GM23338 (cell line): ENCODE results near the gene RNASEH2A. TPM values are rescaled to one million over a fixed set of nuclear protein-coding genes. Genes with fewer than 3 reads are reported as not detected.

Experiments
- ATAC-seq: fragments of 200-7000 bp; cut with Tn5 transposase; 3 replicates; pipeline ENCODE4 v1.9.1; 2020
- DNase-seq: peaks from one replicate; pipeline ENCODE4 v3.0.0-alpha.2; 2015; ENCODE audit warnings: low spot score
- H2AFZ ChIP-seq: fragments of 200-600 bp; sonication (generic); 2 replicates; pipeline ENCODE4 v1.8.0; 2016; ENCODE audit warnings: antibody characterized with exemption, mild to moderate bottlenecking, moderate library complexity
- H3F3A ChIP-seq: fragments of 200-600 bp; sonication (generic); replicated peaks from 2 replicates; pipeline ENCODE4 v1.8.0; 2017; ENCODE audit warnings: antibody characterized with exemption, mixed run types, low read depth
- H3K27ac ChIP-seq: fragments of 200-600 bp; sonication (generic); 2 replicates; pipeline ENCODE4 v1.6.1; 2016; ENCODE audit warnings: low read depth
- H3K27me3 ChIP-seq: fragments of 200-600 bp; sonication (generic); 2 replicates; pipeline ENCODE4 v1.8.0; 2016; ENCODE audit warnings: mild to moderate bottlenecking, mixed run types, moderate library complexity; ENCODE audit not compliant: insufficient read depth
- H3K36me3 ChIP-seq: fragments of 200-600 bp; sonication (generic); 2 replicates; pipeline ENCODE4 v1.8.0; 2016; ENCODE audit warnings: mild to moderate bottlenecking; ENCODE audit not compliant: insufficient read depth
- H3K4me1 ChIP-seq: fragments of 200-600 bp; sonication (generic); 2 replicates; pipeline ENCODE4 v1.8.0; 2016; ENCODE audit warnings: mild to moderate bottlenecking, moderate library complexity; ENCODE audit not compliant: insufficient read depth
- H3K4me2 ChIP-seq: fragments of 200-600 bp; sonication (generic); 2 replicates; pipeline ENCODE4 v1.7.1; 2017; ENCODE audit warnings: mixed run types
- H3K4me3 ChIP-seq: fragments of 200-600 bp; sonication (generic); 2 replicates; pipeline ENCODE4 v1.6.1; 2016; ENCODE audit warnings: mixed run types
- H3K79me2 ChIP-seq: fragments of 200-600 bp; sonication (generic); replicated peaks from 2 replicates; pipeline ENCODE4 v1.8.0; 2017; ENCODE audit warnings: mild to moderate bottlenecking; ENCODE audit not compliant: insufficient read depth
- H3K9me2 ChIP-seq: fragments of 200-600 bp; sonication (generic); 2 replicates; pipeline ENCODE4 v1.8.0; 2017; ENCODE audit not compliant: insufficient read depth
- H4K20me1 ChIP-seq: fragments of 200-600 bp; sonication (generic); replicated peaks from 2 replicates; pipeline ENCODE4 v1.8.0; 2017; ENCODE audit warnings: mild to moderate bottlenecking; ENCODE audit not compliant: insufficient read depth
- H3K27ac Mint-ChIP-seq: 2 replicates; pipeline ENCODE4 v1.8.0; 2020; ENCODE audit warnings: inconsistent platforms, mild to moderate bottlenecking, moderate library complexity, mixed read lengths
- H3K27me3 Mint-ChIP-seq: 3 replicates; pipeline ENCODE4 v1.8.0; 2022; ENCODE audit warnings: low read depth, mild to moderate bottlenecking, moderate library complexity, mixed read lengths, inconsistent platforms; ENCODE audit not compliant: insufficient read depth, poor library complexity
- H3K36me3 Mint-ChIP-seq: 3 replicates; pipeline ENCODE4 v1.8.0; 2021; ENCODE audit warnings: low read depth, mild to moderate bottlenecking, inconsistent platforms, moderate library complexity, mixed read lengths
- H3K4me1 Mint-ChIP-seq: 3 replicates; pipeline ENCODE4 v1.8.0; 2020; ENCODE audit warnings: mild to moderate bottlenecking, inconsistent platforms, mixed read lengths
- H3K4me3 Mint-ChIP-seq: 3 replicates; pipeline ENCODE4 v1.8.0; 2021; ENCODE audit warnings: moderate library complexity, mild to moderate bottlenecking, inconsistent platforms, mixed read lengths
- H3K9me3 Mint-ChIP-seq: 3 replicates; pipeline ENCODE4 v1.8.0; 2020; ENCODE audit warnings: moderate library complexity, mild to moderate bottlenecking, inconsistent platforms, mixed read lengths
- CREB1 ChIP-seq: fragments of 250-450 bp; sonication (Bioruptor Pico); IDR thresholded peaks from 2 replicates; pipeline ENCODE4 v1.5.0; 2020; ENCODE audit warnings: low read depth, mild to moderate bottlenecking, moderate library complexity
- ETS1 ChIP-seq: IDR thresholded peaks from 2 replicates; pipeline ENCODE4 v1.6.1; 2016; ENCODE audit warnings: antibody characterized with exemption
- EZH2 ChIP-seq: fragments of 200-600 bp; sonication (generic); IDR thresholded peaks from one replicate; pipeline ENCODE4 v1.8.0; 2017; ENCODE audit warnings: antibody characterized with exemption, mild to moderate bottlenecking, low read depth; ENCODE audit not compliant: unreplicated experiment
- EZH2phosphoT487 ChIP-seq: fragments of 200-600 bp; sonication (generic); IDR thresholded peaks from one replicate; pipeline ENCODE4 v1.8.1; 2018; ENCODE audit warnings: antibody characterized with exemption; ENCODE audit not compliant: unreplicated experiment
- JUNB ChIP-seq: IDR thresholded peaks from one replicate; pipeline ENCODE4 v1.6.1; 2016; ENCODE audit warnings: antibody characterized with exemption; ENCODE audit not compliant: unreplicated experiment
- NANOG ChIP-seq: IDR thresholded peaks from 2 replicates; pipeline ENCODE4 v1.6.1; 2016; ENCODE audit warnings: antibody characterized with exemption, borderline replicate concordance
- POLR2AphosphoS5 ChIP-seq: IDR thresholded peaks from 2 replicates; pipeline ENCODE4 v1.6.1; 2016; ENCODE audit warnings: antibody characterized with exemption, low read depth
- REST ChIP-seq: IDR thresholded peaks from one replicate; pipeline ENCODE4 v1.6.1; 2018; ENCODE audit warnings: antibody characterized with exemption; ENCODE audit not compliant: unreplicated experiment
- STAT1 ChIP-seq: IDR thresholded peaks from one replicate; pipeline ENCODE4 v1.6.1; 2016; ENCODE audit warnings: antibody characterized with exemption; ENCODE audit not compliant: unreplicated experiment
- ZNF114 ChIP-seq: fragments of 250-450 bp; sonication (Bioruptor Pico); IDR thresholded peaks from 2 replicates; pipeline ENCODE4 v1.5.0; 2020; ENCODE audit warnings: mild to moderate bottlenecking, moderate library complexity
- ZNF331 ChIP-seq: fragments of 250-450 bp; sonication (Bioruptor Pico); IDR thresholded peaks from 2 replicates; pipeline ENCODE4 v1.5.0; 2020; ENCODE audit warnings: low read depth, mild to moderate bottlenecking, moderate library complexity
- polyA plus RNA-seq: library from polyadenylated mRNA; unstranded; fragments of >200 nt; fragmentation: Nextera tagmentation; extraction: Ambion mirVana; gene quantifications from 2 replicates; pipeline ENCODE4 v1.2.1, GENCODE V29; 2016
- total RNA-seq: library from RNA; depleted of rRNA; stranded (reverse); fragments of >200 nt; shearing (Covaris generic); gene quantifications from 2 replicates; pipeline ENCODE4 v1.2.3, GENCODE V29; 2014
- TF ChIP-seq, protein P1 (sequence below): fragments of 250-450 bp; sonication (Bioruptor Pico); IDR thresholded peaks from 2 replicates; pipeline ENCODE4 v1.5.0; 2020; ENCODE audit warnings: mild to moderate bottlenecking, moderate library complexity
- TF ChIP-seq, protein P2 (sequence below), 2 experiments: fragments of 200-600 bp in 1 of 2; sonication (generic) in 1 of 2; conservative IDR thresholded peaks; 2 replicates each; pipeline versions ENCODE4 v1.5.1 to v1.6.1; 2016 to 2017; ENCODE audit warnings: antibody characterized with exemption in 2 of 2, low read depth in 2 of 2, mild to moderate bottlenecking in 2 of 2, moderate library complexity in 1 of 2

Gene RNASEH2A
- total and polyA plus RNA-seq, 2 experiments from 2014 or later = 39.4 to 68.2 TPM

GRCh38 chr19:12786952-12787351 lies 19.4 kb upstream of the RNASEH2A start (continued):
- TF ChIP-seq ETS1 (no peak), ZNF331 (CRISPR knock-in tag) (no peak), CREB1 (CRISPR knock-in tag) (no peak), JUNB (no peak), EZH2 (no peak), NANOG (no peak), STAT1 (no peak)

DNA sequence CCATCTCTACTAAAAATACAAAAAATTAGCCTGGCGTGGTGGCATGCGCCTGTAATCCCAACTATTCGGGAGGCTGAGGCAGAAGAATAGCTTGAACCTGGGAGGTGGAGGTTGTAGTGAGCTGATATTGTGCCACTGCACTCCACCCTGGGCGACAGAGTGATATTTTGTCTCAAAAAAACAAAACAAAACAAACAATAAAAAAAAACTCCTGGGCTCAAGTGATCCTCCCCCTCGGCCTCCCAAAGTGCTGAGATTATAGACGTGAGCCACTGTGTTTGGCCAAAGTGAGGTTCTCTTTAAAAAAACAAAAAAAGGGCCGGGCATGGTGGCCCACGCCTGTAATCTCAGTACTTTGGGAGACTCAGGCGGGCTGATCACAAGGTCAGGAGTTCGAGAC lies 18.9 kb upstream of the RNASEH2A start:
- Histone ChIP-seq H3K79me2 (no peaks in the 10 kb centered on the region), H3K9me2 (no peaks in the 10 kb centered on the region), H3K27ac (no peak overlapping the region), H3K36me3 (no peaks in the 10 kb centered on the region), H2AFZ (no peak overlapping the region), H3F3A (peaks cover 26% of the 10 kb centered on the region; the same call in 1 of the 2 replicates), H3K27me3 (peaks cover 19% of the 10 kb centered on the region), H3K4me3 (no peak overlapping the region), H4K20me1 (no peaks in the 10 kb centered on the region), H3K4me2 (no peak overlapping the region), H3K4me1 (peaks cover 32% of the 10 kb centered on the region)
- TF ChIP-seq, protein P1, sequence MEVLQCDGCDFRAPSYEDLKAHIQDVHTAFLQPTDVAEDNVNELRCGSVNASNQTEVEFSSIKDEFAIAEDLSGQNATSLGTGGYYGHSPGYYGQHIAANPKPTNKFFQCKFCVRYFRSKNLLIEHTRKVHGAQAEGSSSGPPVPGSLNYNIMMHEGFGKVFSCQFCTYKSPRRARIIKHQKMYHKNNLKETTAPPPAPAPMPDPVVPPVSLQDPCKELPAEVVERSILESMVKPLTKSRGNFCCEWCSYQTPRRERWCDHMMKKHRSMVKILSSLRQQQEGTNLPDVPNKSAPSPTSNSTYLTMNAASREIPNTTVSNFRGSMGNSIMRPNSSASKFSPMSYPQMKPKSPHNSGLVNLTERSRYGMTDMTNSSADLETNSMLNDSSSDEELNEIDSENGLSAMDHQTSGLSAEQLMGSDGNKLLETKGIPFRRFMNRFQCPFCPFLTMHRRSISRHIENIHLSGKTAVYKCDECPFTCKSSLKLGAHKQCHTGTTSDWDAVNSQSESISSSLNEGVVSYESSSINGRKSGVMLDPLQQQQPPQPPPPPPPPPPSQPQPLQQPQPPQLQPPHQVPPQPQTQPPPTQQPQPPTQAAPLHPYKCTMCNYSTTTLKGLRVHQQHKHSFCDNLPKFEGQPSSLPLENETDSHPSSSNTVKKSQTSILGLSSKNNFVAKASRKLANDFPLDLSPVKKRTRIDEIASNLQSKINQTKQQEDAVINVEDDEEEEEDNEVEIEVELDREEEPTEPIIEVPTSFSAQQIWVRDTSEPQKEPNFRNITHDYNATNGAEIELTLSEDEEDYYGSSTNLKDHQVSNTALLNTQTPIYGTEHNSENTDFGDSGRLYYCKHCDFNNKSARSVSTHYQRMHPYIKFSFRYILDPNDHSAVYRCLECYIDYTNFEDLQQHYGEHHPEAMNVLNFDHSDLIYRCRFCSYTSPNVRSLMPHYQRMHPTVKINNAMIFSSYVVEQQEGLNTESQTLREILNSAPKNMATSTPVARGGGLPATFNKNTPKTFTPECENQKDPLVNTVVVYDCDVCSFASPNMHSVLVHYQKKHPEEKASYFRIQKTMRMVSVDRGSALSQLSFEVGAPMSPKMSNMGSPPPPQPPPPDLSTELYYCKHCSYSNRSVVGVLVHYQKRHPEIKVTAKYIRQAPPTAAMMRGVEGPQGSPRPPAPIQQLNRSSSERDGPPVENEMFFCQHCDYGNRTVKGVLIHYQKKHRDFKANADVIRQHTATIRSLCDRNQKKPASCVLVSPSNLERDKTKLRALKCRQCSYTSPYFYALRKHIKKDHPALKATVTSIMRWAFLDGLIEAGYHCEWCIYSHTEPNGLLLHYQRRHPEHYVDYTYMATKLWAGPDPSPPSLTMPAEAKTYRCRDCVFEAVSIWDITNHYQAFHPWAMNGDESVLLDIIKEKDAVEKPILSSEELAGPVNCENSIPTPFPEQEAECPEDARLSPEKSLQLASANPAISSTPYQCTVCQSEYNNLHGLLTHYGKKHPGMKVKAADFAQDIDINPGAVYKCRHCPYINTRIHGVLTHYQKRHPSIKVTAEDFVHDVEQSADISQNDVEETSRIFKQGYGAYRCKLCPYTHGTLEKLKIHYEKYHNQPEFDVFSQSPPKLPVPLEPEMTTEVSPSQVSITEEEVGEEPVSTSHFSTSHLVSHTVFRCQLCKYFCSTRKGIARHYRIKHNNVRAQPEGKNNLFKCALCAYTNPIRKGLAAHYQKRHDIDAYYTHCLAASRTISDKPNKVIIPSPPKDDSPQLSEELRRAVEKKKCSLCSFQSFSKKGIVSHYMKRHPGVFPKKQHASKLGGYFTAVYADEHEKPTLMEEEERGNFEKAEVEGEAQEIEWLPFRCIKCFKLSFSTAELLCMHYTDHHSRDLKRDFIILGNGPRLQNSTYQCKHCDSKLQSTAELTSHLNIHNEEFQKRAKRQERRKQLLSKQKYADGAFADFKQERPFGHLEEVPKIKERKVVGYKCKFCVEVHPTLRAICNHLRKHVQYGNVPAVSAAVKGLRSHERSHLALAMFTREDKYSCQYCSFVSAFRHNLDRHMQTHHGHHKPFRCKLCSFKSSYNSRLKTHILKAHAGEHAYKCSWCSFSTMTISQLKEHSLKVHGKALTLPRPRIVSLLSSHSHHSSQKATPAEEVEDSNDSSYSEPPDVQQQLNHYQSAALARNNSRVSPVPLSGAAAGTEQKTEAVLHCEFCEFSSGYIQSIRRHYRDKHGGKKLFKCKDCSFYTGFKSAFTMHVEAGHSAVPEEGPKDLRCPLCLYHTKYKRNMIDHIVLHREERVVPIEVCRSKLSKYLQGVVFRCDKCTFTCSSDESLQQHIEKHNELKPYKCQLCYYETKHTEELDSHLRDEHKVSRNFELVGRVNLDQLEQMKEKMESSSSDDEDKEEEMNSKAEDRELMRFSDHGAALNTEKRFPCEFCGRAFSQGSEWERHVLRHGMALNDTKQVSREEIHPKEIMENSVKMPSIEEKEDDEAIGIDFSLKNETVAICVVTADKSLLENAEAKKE (CRISPR knock-in tag) = no peak
- no peak for TF ChIP-seq JUNB
- TF ChIP-seq EZH2phosphoT487 = no peak
- TF ChIP-seq STAT1 = no peak
- TF ChIP-seq, protein P2, sequence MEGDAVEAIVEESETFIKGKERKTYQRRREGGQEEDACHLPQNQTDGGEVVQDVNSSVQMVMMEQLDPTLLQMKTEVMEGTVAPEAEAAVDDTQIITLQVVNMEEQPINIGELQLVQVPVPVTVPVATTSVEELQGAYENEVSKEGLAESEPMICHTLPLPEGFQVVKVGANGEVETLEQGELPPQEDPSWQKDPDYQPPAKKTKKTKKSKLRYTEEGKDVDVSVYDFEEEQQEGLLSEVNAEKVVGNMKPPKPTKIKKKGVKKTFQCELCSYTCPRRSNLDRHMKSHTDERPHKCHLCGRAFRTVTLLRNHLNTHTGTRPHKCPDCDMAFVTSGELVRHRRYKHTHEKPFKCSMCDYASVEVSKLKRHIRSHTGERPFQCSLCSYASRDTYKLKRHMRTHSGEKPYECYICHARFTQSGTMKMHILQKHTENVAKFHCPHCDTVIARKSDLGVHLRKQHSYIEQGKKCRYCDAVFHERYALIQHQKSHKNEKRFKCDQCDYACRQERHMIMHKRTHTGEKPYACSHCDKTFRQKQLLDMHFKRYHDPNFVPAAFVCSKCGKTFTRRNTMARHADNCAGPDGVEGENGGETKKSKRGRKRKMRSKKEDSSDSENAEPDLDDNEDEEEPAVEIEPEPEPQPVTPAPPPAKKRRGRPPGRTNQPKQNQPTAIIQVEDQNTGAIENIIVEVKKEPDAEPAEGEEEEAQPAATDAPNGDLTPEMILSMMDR (conservative IDR thresholded peaks at IDR 0.05; ENCODE audit: low read depth in 2 of 2) = no peak
- TF ChIP-seq POLR2AphosphoS5 = no peak
- TF ChIP-seq REST = no peak
- no peak for TF ChIP-seq ZNF114 (CRISPR knock-in tag)
- TF ChIP-seq CREB1 (CRISPR knock-in tag) = no peak
- Mint-ChIP-seq H3K27me3 (peaks cover 29% of the 10 kb centered on the region), H3K4me1 (peaks cover 27% of the 10 kb centered on the region), H3K9me3 (no peaks in the 10 kb centered on the region; the same call in 2 of the 3 replicates), H3K4me3 (no peak overlapping the region), H3K27ac (no peak overlapping the region), H3K36me3 (no peaks in the 10 kb centered on the region; the same call in 2 of the 3 replicates)
- ATAC-seq = no peak
- no peak for DNase-seq
